HUES48 (cell line): Measurements from ENCODE around the gene PIAS4.

Experiments used
- H3K27ac ChIP-seq: one replicate; pipeline ENCODE4 v1.7.0; 2013; ENCODE audit warnings: low read depth, low read length, inconsistent platforms
- H3K27me3 ChIP-seq: 2 replicates; pipeline ENCODE4 v1.6.1; 2013; ENCODE audit warnings: mild to moderate bottlenecking, low read length; ENCODE audit not compliant: control insufficient read depth, insufficient read depth
- H3K36me3 ChIP-seq: 2 replicates; pipeline ENCODE4 v1.6.1; 2013; ENCODE audit warnings: low read length; ENCODE audit not compliant: control insufficient read depth, insufficient read depth
- H3K4me1 ChIP-seq: 2 replicates; pipeline ENCODE4 v1.6.1; 2013; ENCODE audit warnings: mild to moderate bottlenecking, low read length; ENCODE audit not compliant: control insufficient read depth, insufficient read depth
- H3K4me3 ChIP-seq: 2 replicates; pipeline ENCODE4 v1.5.1; 2013; ENCODE audit warnings: mild to moderate bottlenecking, low read depth, low read length
- H3K9ac ChIP-seq: 2 replicates; pipeline ENCODE4 v1.6.1; 2013; ENCODE audit warnings: mild to moderate bottlenecking, low read depth, low read length, moderate library complexity
- H3K9me3 ChIP-seq: 2 replicates; pipeline ENCODE4 v1.6.1; 2013; ENCODE audit warnings: low read length; ENCODE audit not compliant: control insufficient read depth, insufficient read depth

Gene PIAS4

GRCh38 chr19:4077800-4078684, 70.5 kb downstream of the PIAS4 start:
- peaks cover 6% of the 10 kb centered on the region; the same call in 1 of the 2 replicates for H3K4me1 ChIP-seq
- H3K27ac ChIP-seq = no peak overlapping the region
- no peaks in the 10 kb centered on the region for H3K27me3 ChIP-seq
- no peak overlapping the region for H3K4me3 ChIP-seq
- no peaks in the 10 kb centered on the region for H3K36me3 ChIP-seq
- H3K9me3 ChIP-seq = no peaks in the 10 kb centered on the region
- H3K9ac ChIP-seq = no peak overlapping the region

GRCh38 chr19:4080473-4080872, 72.9 kb downstream of the PIAS4 start:
- H3K9me3 ChIP-seq = no peaks in the 10 kb centered on the region
- H3K4me3 ChIP-seq = no peak overlapping the region
- no peak overlapping the region for H3K27ac ChIP-seq
- no peaks in the 10 kb centered on the region for H3K27me3 ChIP-seq
- no peaks in the 10 kb centered on the region for H3K36me3 ChIP-seq
- no peak overlapping the region for H3K9ac ChIP-seq
- peaks cover 6% of the 10 kb centered on the region; the same call in 1 of the 2 replicates for H3K4me1 ChIP-seq

- H3K9me3 ChIP-seq = no peaks in the 10 kb centered on the region
- no peak overlapping the region for H3K27ac ChIP-seq
- no peaks in the 10 kb centered on the region for H3K27me3 ChIP-seq
- H3K4me1 ChIP-seq = peaks cover 6% of the 10 kb centered on the region; the same call in 1 of the 2 replicates
- H3K4me3 ChIP-seq = no peak overlapping the region
- no peaks in the 10 kb centered on the region for H3K36me3 ChIP-seq
- no peak overlapping the region for H3K9ac ChIP-seq
Observed at GRCh38 chr19:4081441-4082129, 74.0 kb downstream of the PIAS4 start.

DNA sequence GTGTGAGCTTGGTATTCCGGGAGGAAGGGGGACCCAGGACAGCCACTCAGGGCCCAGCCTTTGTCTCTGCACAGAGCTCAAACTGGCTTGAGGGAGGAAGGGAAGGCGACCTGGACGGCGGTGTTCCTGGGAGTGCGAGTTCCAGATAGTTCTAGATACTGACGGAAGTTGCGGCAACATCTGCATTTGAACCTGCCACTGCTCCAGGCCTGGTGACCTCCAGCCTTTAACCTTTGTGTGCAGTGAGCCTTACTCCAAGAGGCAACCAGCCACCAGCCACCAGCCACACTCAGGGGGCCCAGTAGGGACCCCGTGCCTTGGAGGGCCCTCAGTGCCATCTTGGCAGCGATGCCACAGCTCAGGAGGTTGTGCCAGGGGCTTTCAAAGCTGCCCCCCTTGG, 74.6 kb downstream of the PIAS4 start:
- Histone ChIP-seq H3K9ac (no peak overlapping the region), H3K27ac (no peak overlapping the region), H3K36me3 (no peaks in the 10 kb centered on the region), H3K9me3 (no peaks in the 10 kb centered on the region), H3K27me3 (no peaks in the 10 kb centered on the region), H3K4me1 (peaks cover 2% of the 10 kb centered on the region; the same call in 1 of the 2 replicates), H3K4me3 (no peak overlapping the region)

DNA sequence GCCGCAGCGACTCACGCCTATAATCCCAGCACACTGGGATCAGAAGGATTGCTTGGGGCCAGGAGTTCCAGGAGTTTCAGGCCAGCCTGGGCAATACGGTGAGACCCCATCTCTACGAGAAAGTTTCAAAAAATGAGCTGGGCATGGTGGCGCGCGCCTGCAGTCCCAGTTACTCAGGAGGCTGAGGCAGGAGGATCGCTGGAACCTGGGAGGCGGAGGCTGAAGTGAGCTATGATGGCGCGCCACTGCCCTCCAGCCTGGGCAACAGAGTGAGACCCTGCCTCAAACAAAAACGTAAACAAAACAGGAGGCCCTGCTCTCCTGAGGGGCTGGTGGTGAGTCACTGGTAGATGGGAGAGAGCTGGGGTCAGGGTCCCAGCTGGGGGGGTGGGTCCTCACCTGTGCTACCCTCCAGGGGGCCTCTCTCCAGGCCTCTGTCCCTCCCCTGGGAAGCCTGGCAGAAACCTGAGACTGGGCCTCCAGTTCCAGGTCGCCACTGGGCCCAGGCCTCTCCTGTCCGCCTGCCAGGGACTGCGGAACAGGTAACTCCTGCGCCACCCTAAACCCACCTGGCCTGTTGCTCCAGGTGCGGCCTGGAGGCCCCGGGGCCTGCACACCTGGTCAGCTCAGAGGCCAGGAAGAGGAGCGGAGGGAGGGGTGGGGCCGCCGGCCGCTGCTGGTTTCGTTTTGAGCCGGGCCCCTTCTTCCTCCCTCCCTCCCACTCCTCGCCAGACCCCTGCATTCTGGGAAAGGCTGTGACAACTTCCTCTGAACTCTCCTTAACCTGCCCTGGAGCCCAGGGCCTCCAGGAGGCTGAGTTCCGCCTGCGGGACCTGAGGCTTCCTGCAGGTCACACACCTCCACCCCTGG, 76.4 kb downstream of the PIAS4 start:
- no peaks in the 10 kb centered on the region for H3K36me3 ChIP-seq
- H3K9ac ChIP-seq = no peak overlapping the region
- no peak overlapping the region for H3K4me3 ChIP-seq
- no peaks in the 10 kb centered on the region for H3K27me3 ChIP-seq
- no peaks in the 10 kb centered on the region for H3K9me3 ChIP-seq
- no peak overlapping the region for H3K27ac ChIP-seq
- no peaks in the 10 kb centered on the region for H3K4me1 ChIP-seq

DNA sequence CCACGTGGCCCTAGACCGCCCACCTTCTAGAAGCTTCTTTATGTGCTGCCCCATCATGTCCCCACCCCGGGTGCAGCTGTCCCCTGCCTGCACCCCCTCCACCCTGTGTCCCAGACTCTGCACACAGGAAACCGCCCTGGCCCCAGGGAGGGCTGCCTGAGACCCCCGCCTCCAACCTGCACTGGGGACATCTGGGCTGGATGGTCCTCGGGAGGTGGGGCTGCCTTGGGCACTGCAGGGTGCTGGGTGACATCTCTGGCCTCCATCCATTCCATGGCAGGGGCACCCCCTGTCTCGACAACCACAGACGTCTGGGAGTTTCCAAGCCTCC, 77.0 kb downstream of the PIAS4 start:
- peaks cover 4% of the 10 kb centered on the region for H3K36me3 ChIP-seq
- no peaks in the 10 kb centered on the region for H3K4me1 ChIP-seq
- H3K9me3 ChIP-seq = no peaks in the 10 kb centered on the region
- H3K27me3 ChIP-seq = no peaks in the 10 kb centered on the region
- H3K27ac ChIP-seq = no peak overlapping the region
- H3K9ac ChIP-seq = no peak overlapping the region
- no peak overlapping the region for H3K4me3 ChIP-seq

GRCh38 chr19:4086411-4086867, 78.9 kb downstream of the PIAS4 start:
- H3K4me1 ChIP-seq = no peaks in the 10 kb centered on the region
- H3K36me3 ChIP-seq = peaks cover 20% of the 10 kb centered on the region
- H3K9me3 ChIP-seq = no peaks in the 10 kb centered on the region
- no peak overlapping the region for H3K4me3 ChIP-seq
- no peak overlapping the region for H3K27ac ChIP-seq
- H3K9ac ChIP-seq = no peak overlapping the region
- H3K27me3 ChIP-seq = no peaks in the 10 kb centered on the region

DNA sequence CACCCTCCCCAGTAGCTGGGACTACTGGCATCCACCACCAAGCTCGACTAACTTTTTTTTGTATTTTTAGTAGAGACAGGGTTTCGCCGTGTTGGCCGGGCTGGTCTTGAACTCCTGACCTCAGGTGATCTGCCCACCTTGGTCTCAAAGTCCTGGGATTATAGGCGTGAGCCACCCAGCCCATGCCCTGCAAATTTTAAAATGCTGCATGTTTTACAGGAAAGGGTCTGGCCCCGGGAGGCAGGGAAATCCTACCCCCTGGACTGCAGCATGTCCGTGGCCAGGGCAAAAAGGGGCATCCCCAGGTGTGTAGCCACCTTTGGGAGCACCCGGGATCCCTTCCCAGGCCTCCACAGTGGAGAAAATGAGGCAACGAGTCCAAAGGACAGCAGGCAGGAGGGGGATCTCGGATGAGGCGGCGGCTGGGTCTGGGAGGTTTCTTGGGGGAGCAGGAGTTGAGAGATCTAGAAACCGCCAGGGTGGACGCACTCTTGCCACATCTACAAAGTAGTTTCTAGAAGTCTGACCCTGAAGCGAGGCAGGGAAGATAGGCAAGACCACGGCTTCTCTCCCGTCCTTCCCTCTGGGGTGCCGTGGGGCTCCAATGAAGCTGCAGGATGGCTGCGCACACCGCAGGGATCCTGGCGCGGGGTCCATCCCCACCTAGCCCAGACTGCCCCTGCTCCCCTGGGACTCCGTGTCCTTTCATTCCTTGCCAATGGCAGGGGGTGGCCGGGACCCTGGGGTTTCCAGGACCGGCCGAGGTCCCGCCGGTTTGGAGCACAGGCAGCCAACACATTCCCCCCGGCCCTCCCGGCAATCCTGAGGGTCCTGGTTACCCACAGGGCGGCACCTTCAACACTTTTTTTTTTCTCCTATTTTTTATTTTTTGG, 80.5 kb downstream of the PIAS4 start:
- Histone ChIP-seq H3K4me1 (no peaks in the 10 kb centered on the region), H3K36me3 (peaks cover 32% of the 10 kb centered on the region), H3K4me3 (no peak overlapping the region), H3K27ac (no peak overlapping the region), H3K9ac (no peak overlapping the region), H3K27me3 (no peaks in the 10 kb centered on the region), H3K9me3 (no peaks in the 10 kb centered on the region)

- Histone ChIP-seq H3K4me3 (no peak overlapping the region), H3K27me3 (no peaks in the 10 kb centered on the region), H3K36me3 (peaks cover 41% of the 10 kb centered on the region), H3K4me1 (no peaks in the 10 kb centered on the region), H3K27ac (no peak overlapping the region), H3K9ac (no peak overlapping the region), H3K9me3 (no peaks in the 10 kb centered on the region)
Observed at GRCh38 chr19:4088975-4089374, 81.4 kb downstream of the PIAS4 start.
